ENCODE measurements around the gene OR5B21. TPM values are rescaled to one million over a fixed set of nuclear protein-coding genes. Genes with fewer than 3 reads are reported as not detected.

OR5B21 gene
- total RNA-seq, 4 donors from 2014 or later: not detected

GRCh38 chr11:58487170-58487569 lies 20.7 kb downstream of the OR5B21 start:
- Histone ChIP-seq H3K27me3 (no peaks in the 10 kb centered on the region), H3K4me1 (no peaks in the 10 kb centered on the region), H3K36me3 (no peaks in the 10 kb centered on the region), H3K4me3 (no peak overlapping the region), H3K9me3 (no peaks in the 10 kb centered on the region), H3K27ac (no peak overlapping the region)
- ATAC-seq: no peak
- TF ChIP-seq POLR2A (IDR thresholded peaks at IDR 0.05) (no peak), EP300 (IDR thresholded peaks at IDR 0.05) (no peak)

GRCh38 chr11:58485961-58486360 lies 21.9 kb downstream of the OR5B21 start:
- Histone ChIP-seq H3K4me3 (no peak overlapping the region), H3K27me3 (no peaks in the 10 kb centered on the region), H3K9me3 (no peaks in the 10 kb centered on the region), H3K27ac (no peak overlapping the region), H3K4me1 (no peaks in the 10 kb centered on the region), H3K36me3 (no peaks in the 10 kb centered on the region)
- ATAC-seq: no peak
- TF ChIP-seq CTCF (IDR thresholded peaks at IDR 0.05) (no peak), POLR2AphosphoS5 (IDR thresholded peaks at IDR 0.05) (no peak), EP300 (IDR thresholded peaks at IDR 0.05) (no peak), POLR2A (IDR thresholded peaks at IDR 0.05) (no peak)
- 63 to 89% methylated on average over 1 of the region's 1 CpG for WGBS, 2 donors (ENCODE audit: low coverage in 1 of 2)

GRCh38 chr11:58471892-58472291 lies 36.0 kb downstream of the OR5B21 start:
- no peaks in the 10 kb centered on the region for H3K27me3 ChIP-seq
- H3K4me3 ChIP-seq: no peak overlapping the region
- TF ChIP-seq POLR2A (IDR thresholded peaks at IDR 0.05): no peak
- TF ChIP-seq EP300 (IDR thresholded peaks at IDR 0.05): no peak
- TF ChIP-seq POLR2AphosphoS5 (IDR thresholded peaks at IDR 0.05): no peak
- no peak for TF ChIP-seq CTCF (IDR thresholded peaks at IDR 0.05)
- H3K4me1 ChIP-seq: no peaks in the 10 kb centered on the region
- no peak for ATAC-seq
- no peaks in the 10 kb centered on the region for H3K36me3 ChIP-seq
- no peak overlapping the region for H3K27ac ChIP-seq
- H3K9me3 ChIP-seq: peaks cover 0 to 31% (median 0%) of the 10 kb centered on the region in 3 donors

- no peak overlapping the region for H3K27ac ChIP-seq
- no peak overlapping the region for H3K4me3 ChIP-seq
- H3K36me3 ChIP-seq: no peaks in the 10 kb centered on the region
- peaks cover 0 to 17% (median 0%) of the 10 kb centered on the region in 3 donors for H3K9me3 ChIP-seq
- ATAC-seq: no peak
- WGBS, 2 donors (ENCODE audit: low coverage in 1 of 2): 50 to 75% methylated on average over 1 of the region's 1 CpG
- no peaks in the 10 kb centered on the region for H3K4me1 ChIP-seq
- H3K27me3 ChIP-seq: no peaks in the 10 kb centered on the region
- TF ChIP-seq POLR2AphosphoS5 (IDR thresholded peaks at IDR 0.05) (no peak), EP300 (IDR thresholded peaks at IDR 0.05) (no peak)
Observed at GRCh38 chr11:58466293-58466692, 41.6 kb downstream of the OR5B21 start.

DNA sequence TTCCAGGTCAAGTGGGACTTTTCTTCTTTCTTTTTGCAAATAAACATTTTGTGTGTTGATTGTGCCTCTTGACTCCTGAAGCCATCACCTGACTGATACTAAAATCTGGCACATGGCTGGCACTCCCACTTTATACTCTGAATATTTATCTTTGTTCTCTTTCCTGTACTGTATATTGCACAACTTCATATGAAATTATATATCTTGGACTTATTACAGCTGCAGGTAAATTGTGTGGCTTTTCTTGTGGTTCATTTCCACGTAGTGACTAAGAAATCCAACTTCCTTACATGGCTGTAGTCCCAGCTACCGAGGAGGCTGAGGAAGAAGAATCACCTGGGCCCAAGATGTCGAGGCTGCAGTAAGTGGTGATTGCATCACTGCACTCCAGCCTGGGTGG lies 42.2 kb downstream of the OR5B21 start:
- Histone ChIP-seq H3K27ac (no peak overlapping the region), H3K4me1 (no peaks in the 10 kb centered on the region), H3K27me3 (no peaks in the 10 kb centered on the region), H3K4me3 (no peak overlapping the region), H3K9me3 (peaks cover 0 to 14% (median 0%) of the 10 kb centered on the region in 3 donors), H3K36me3 (no peaks in the 10 kb centered on the region)
- no peak for ATAC-seq
- WGBS, 2 donors (ENCODE audit: low coverage in 1 of 2): 49% methylated on average over 3 of the region's 3 CpGs; no CpG with 5 or more reads in 1 of the 2 donors
- TF ChIP-seq POLR2AphosphoS5 (IDR thresholded peaks at IDR 0.05): no peak
- TF ChIP-seq CTCF (IDR thresholded peaks at IDR 0.05): no peak
- no peak for TF ChIP-seq EP300 (IDR thresholded peaks at IDR 0.05)
- TF ChIP-seq POLR2A (IDR thresholded peaks at IDR 0.05): no peak

Other genes with a start within 250 kb of the OR5B21 start
- not detected for gene OR10W1, start 239.8 kb downstream of the OR5B21 start, total RNA-seq
- gene OR5B17, start 149.0 kb downstream of the OR5B21 start, total RNA-seq: not detected
- not detected for gene OR5B3, start 101.2 kb downstream of the OR5B21 start, total RNA-seq
- not detected for gene OR5B2, start 80.0 kb downstream of the OR5B21 start, total RNA-seq
- not detected for gene OR5B12, start 65.9 kb downstream of the OR5B21 start, total RNA-seq
- gene LPXN, start 67.8 kb upstream of the OR5B21 start, total RNA-seq: 1 to 10 TPM; 4.7 to 5.4 (median 5.3) TPM
- gene ZFP91, start 71.0 kb upstream of the OR5B21 start, total RNA-seq: 10 to 100 TPM; 64.9 to 94.8 (median 89.7) TPM
- gene CNTF, start 114.6 kb upstream of the OR5B21 start, total RNA-seq: 1 to 10 TPM; 1.2 to 2.4 (median 1.6) TPM
- 1 to 10 TPM in 1 of 4 donors, under 1 TPM in 1, not detected in 2; 0.67 to 1.1 TPM for gene GLYAT, start 223.8 kb upstream of the OR5B21 start, total RNA-seq